Erythroblast (primary cell): Measurements from ENCODE around the gene SYCE1L.

Experiments
- GATA1 ChIP-seq: IDR thresholded peaks from 2 replicates; pipeline ENCODE4 v1.6.1; 2011; ENCODE audit warnings: low read depth, mild to moderate bottlenecking, control low read depth, low read length, moderate library complexity
- POLR2A ChIP-seq: IDR thresholded peaks from 2 replicates; pipeline ENCODE4 v1.6.1; 2011; ENCODE audit warnings: mild to moderate bottlenecking, low read length

DNA sequence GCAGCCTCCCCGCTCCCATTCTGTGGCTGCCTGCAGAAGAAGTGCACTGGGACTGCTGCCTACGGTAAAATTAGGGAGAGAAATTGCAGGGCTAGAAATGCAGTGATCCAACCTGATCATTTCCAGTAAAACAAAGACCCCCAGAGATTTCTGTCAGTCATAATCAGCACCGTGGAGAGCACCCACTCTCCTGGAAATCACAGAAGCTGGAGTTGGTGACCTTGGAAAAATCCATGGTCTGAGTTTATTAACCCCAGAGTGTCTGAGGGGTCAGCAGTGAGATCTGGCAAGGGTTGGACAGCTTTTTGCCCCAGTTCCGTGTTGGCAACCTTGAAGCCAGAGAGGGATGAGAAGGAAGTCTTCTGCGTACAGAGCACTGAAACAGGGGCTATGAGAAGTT is 7.8 kb downstream of the SYCE1L start:
- TF ChIP-seq POLR2A = no peak
- TF ChIP-seq GATA1 = no peak
